ENCODE results near the gene SCAMP5. TPM values are rescaled to one million over a fixed set of nuclear protein-coding genes. Genes with fewer than 3 reads are reported as not detected.

Gene SCAMP5
- total RNA-seq, 1 donor from 2014 or later = 164 TPM

DNA sequence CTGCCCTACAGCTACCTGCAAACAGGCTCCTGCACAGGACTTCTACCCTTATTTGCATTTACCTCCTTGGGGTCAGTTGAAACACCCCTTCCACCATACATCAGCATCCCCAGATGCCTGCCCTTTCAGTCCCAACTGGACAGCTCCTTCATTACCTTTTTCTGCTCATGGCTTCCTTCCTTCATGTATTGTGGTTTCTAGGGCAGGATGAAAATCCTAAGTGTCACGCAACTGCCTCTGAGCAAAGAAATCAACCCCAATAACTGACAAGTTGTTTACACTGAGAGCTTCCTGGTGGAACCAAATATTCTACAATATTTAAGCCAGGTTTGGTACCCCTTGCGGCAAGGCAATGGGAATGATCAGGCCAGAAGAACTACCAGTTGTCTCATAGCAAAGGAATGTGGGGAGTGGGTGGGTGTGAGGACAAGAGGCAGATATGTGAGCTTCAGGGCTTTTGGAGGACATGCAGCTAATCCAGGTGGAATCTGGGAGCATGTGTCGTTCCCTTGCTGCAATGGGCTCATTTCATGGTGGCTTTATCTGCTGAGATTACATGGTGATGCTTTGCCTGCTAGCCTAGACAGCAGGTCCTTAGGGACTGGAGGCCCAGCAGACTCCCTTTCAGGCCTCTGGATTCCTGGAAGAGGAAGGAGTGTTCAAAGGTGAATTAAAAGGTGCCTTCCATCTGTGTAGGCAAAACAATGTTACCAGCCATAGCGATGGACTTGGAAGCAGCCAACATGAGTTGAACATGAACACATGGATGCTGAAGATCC, 63.0 kb downstream of the SCAMP5 start:
- H3K27ac Mint-ChIP-seq (ENCODE audit: unreplicated experiment) = no peak overlapping the region
- no peak overlapping the region for H3K4me3 Mint-ChIP-seq (ENCODE audit: unreplicated experiment)
- H3K36me3 Mint-ChIP-seq (ENCODE audit: unreplicated experiment) = peaks cover 9% of the 10 kb centered on the region
- TF ChIP-seq, protein P1, sequence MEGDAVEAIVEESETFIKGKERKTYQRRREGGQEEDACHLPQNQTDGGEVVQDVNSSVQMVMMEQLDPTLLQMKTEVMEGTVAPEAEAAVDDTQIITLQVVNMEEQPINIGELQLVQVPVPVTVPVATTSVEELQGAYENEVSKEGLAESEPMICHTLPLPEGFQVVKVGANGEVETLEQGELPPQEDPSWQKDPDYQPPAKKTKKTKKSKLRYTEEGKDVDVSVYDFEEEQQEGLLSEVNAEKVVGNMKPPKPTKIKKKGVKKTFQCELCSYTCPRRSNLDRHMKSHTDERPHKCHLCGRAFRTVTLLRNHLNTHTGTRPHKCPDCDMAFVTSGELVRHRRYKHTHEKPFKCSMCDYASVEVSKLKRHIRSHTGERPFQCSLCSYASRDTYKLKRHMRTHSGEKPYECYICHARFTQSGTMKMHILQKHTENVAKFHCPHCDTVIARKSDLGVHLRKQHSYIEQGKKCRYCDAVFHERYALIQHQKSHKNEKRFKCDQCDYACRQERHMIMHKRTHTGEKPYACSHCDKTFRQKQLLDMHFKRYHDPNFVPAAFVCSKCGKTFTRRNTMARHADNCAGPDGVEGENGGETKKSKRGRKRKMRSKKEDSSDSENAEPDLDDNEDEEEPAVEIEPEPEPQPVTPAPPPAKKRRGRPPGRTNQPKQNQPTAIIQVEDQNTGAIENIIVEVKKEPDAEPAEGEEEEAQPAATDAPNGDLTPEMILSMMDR (IDR thresholded peaks at IDR 0.05; ENCODE audit: partially characterized antibody, unreplicated experiment) = no peak
- peaks cover 1% of the 10 kb centered on the region for H3K9me3 Mint-ChIP-seq (ENCODE audit: unreplicated experiment)
- DNase-seq = no peak
- no peaks in the 10 kb centered on the region for H3K4me1 Mint-ChIP-seq (ENCODE audit: low read depth, unreplicated experiment)
- H3K27me3 Mint-ChIP-seq (ENCODE audit: unreplicated experiment) = no peaks in the 10 kb centered on the region

GRCh38 chr15:75059607-75060006, 64.2 kb downstream of the SCAMP5 start:
- DNase-seq = no peak
- peaks cover 2% of the 10 kb centered on the region for H3K27me3 Mint-ChIP-seq (ENCODE audit: unreplicated experiment)
- TF ChIP-seq, protein P1 (IDR thresholded peaks at IDR 0.05; ENCODE audit: partially characterized antibody, unreplicated experiment) = no peak

GRCh38 chr15:75061272-75061671, 65.9 kb downstream of the SCAMP5 start:
- no peak overlapping the region for H3K4me3 Mint-ChIP-seq (ENCODE audit: unreplicated experiment)
- no peak for DNase-seq
- H3K36me3 Mint-ChIP-seq (ENCODE audit: unreplicated experiment) = peaks cover 23% of the 10 kb centered on the region
- TF ChIP-seq, protein P1 (IDR thresholded peaks at IDR 0.05; ENCODE audit: partially characterized antibody, unreplicated experiment) = no peak
- H3K9me3 Mint-ChIP-seq (ENCODE audit: unreplicated experiment) = peaks cover 11% of the 10 kb centered on the region
- H3K27me3 Mint-ChIP-seq (ENCODE audit: unreplicated experiment) = peaks cover 2% of the 10 kb centered on the region
- no peaks in the 10 kb centered on the region for H3K4me1 Mint-ChIP-seq (ENCODE audit: low read depth, unreplicated experiment)
- H3K27ac Mint-ChIP-seq (ENCODE audit: unreplicated experiment) = no peak overlapping the region

More at GRCh38 chr15:75059607-75060006, 64.2 kb downstream of the SCAMP5 start:
- no peak overlapping the region for H3K4me3 Mint-ChIP-seq (ENCODE audit: unreplicated experiment)
- H3K27ac Mint-ChIP-seq (ENCODE audit: unreplicated experiment) = no peak overlapping the region
- peaks cover 3% of the 10 kb centered on the region for H3K9me3 Mint-ChIP-seq (ENCODE audit: unreplicated experiment)
- H3K4me1 Mint-ChIP-seq (ENCODE audit: low read depth, unreplicated experiment) = no peaks in the 10 kb centered on the region
- peaks cover 16% of the 10 kb centered on the region for H3K36me3 Mint-ChIP-seq (ENCODE audit: unreplicated experiment)

DNA sequence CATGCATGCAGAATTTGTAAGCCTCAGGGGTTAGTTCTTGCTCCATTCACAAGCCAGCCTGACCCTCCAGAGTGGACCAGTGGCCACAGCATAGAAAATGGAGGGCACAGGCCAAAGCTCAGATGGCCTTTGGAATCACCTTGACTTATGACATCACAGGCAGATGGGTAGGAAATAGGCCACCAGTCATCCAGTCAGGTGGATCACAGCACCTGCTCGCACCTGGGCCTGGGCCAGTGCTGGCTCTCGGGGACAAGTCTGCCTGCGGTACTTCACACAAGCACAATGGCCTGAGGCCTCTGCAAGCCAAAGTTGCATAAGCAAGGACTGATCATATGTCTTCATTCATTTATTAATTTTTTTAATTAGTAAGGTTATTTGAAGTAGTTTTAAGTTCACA, 67.3 kb downstream of the SCAMP5 start:
- TF ChIP-seq, protein P1 (IDR thresholded peaks at IDR 0.05; ENCODE audit: partially characterized antibody, unreplicated experiment) = no peak
- Mint-ChIP-seq H3K27ac (ENCODE audit: unreplicated experiment) (no peak overlapping the region), H3K36me3 (ENCODE audit: unreplicated experiment) (peaks cover 35% of the 10 kb centered on the region), H3K4me3 (ENCODE audit: unreplicated experiment) (no peak overlapping the region), H3K4me1 (ENCODE audit: low read depth, unreplicated experiment) (no peaks in the 10 kb centered on the region), H3K9me3 (ENCODE audit: unreplicated experiment) (peaks cover 17% of the 10 kb centered on the region), H3K27me3 (ENCODE audit: unreplicated experiment) (peaks cover 2% of the 10 kb centered on the region)
- DNase-seq = no peak

GRCh38 chr15:75063338-75063737, 68.0 kb downstream of the SCAMP5 start:
- no peaks in the 10 kb centered on the region for H3K4me1 Mint-ChIP-seq (ENCODE audit: low read depth, unreplicated experiment)
- H3K27ac Mint-ChIP-seq (ENCODE audit: unreplicated experiment) = no peak overlapping the region
- H3K27me3 Mint-ChIP-seq (ENCODE audit: unreplicated experiment) = peaks cover 2% of the 10 kb centered on the region
- H3K4me3 Mint-ChIP-seq (ENCODE audit: unreplicated experiment) = no peak overlapping the region
- TF ChIP-seq, protein P1 (IDR thresholded peaks at IDR 0.05; ENCODE audit: partially characterized antibody, unreplicated experiment) = no peak
- peaks cover 30% of the 10 kb centered on the region for H3K36me3 Mint-ChIP-seq (ENCODE audit: unreplicated experiment)
- peaks cover 17% of the 10 kb centered on the region for H3K9me3 Mint-ChIP-seq (ENCODE audit: unreplicated experiment)
- no peak for DNase-seq

Data from glutamatergic neuron (in vitro differentiated cells).